GM12872 (cell line): ENCODE results near the gene SRC.

Source experiments
- TF ChIP-seq, protein P1 (sequence below): IDR thresholded peaks from 3 replicates; pipeline ENCODE4 v1.5.1; 2011; ENCODE audit warnings: low read depth, mild to moderate bottlenecking, low read length, moderate library complexity; ENCODE audit not compliant: insufficient read depth

Gene SRC

GRCh38 chr20:37364013-37364926 is 18.3 kb downstream of the SRC start:
- TF ChIP-seq, protein P1, sequence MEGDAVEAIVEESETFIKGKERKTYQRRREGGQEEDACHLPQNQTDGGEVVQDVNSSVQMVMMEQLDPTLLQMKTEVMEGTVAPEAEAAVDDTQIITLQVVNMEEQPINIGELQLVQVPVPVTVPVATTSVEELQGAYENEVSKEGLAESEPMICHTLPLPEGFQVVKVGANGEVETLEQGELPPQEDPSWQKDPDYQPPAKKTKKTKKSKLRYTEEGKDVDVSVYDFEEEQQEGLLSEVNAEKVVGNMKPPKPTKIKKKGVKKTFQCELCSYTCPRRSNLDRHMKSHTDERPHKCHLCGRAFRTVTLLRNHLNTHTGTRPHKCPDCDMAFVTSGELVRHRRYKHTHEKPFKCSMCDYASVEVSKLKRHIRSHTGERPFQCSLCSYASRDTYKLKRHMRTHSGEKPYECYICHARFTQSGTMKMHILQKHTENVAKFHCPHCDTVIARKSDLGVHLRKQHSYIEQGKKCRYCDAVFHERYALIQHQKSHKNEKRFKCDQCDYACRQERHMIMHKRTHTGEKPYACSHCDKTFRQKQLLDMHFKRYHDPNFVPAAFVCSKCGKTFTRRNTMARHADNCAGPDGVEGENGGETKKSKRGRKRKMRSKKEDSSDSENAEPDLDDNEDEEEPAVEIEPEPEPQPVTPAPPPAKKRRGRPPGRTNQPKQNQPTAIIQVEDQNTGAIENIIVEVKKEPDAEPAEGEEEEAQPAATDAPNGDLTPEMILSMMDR: no peak

- TF ChIP-seq, protein P1: peak; percentile 38; the same call in 2 of the 3 replicates
Measured at GRCh38 chr20:37364927-37365272, 19.0 kb downstream of the SRC start.

- TF ChIP-seq, protein P1: no peak
Measured at GRCh38 chr20:37365760-37366638, 20.1 kb downstream of the SRC start.

GRCh38 chr20:37366743-37367142 is 20.8 kb downstream of the SRC start:
- TF ChIP-seq, protein P1: no peak

GRCh38 chr20:37369846-37370245 is 23.9 kb downstream of the SRC start:
- TF ChIP-seq, protein P1: no peak

GRCh38 chr20:37372441-37372840 is 26.5 kb downstream of the SRC start:
- TF ChIP-seq, protein P1: no peak

GRCh38 chr20:37373020-37373598 is 27.2 kb downstream of the SRC start:
- TF ChIP-seq, protein P1: no peak
